ENCODE results near the gene SAXO1. TPM values are rescaled to one million over a fixed set of nuclear protein-coding genes. Genes with fewer than 3 reads are reported as not detected.
A peak's percentile ranks its signal among the peaks of the same experiment; 100 is the strongest.
"Not testable (repeated sequence)": the region's sequence is repeated elsewhere in the genome, so short reads cannot be mapped to it uniquely, and the experiment has no call there.

The SAXO1 gene
- polyA plus RNA-seq, 1 donor, result 0.11 TPM

GRCh38 chr9:18970393-18970792 is 62.6 kb downstream of the SAXO1 start:
- no peak for DNase-seq (ENCODE audit: low read depth)

GRCh38 chr9:18969128-18969527 is 63.9 kb downstream of the SAXO1 start:
- DNase-seq (ENCODE audit: low read depth), result peak; percentile 95

- DNase-seq (ENCODE audit: low read depth), result no peak
Observed at GRCh38 chr9:18955626-18956025, 77.4 kb downstream of the SAXO1 start.

GRCh38 chr9:18951936-18952335 is 81.1 kb downstream of the SAXO1 start:
- DNase-seq (ENCODE audit: low read depth), result no peak

GRCh38 chr9:18947892-18948339 is 85.1 kb downstream of the SAXO1 start:
- DNase-seq (ENCODE audit: low read depth), result no peak

GRCh38 chr9:18942801-18943200 is 90.2 kb downstream of the SAXO1 start:
- DNase-seq (ENCODE audit: low read depth), result no peak

GRCh38 chr9:18941060-18941740 is 91.8 kb downstream of the SAXO1 start:
- DNase-seq (ENCODE audit: low read depth), result no peak

- no peak for DNase-seq (ENCODE audit: low read depth)
Observed at GRCh38 chr9:18939943-18940342, 93.1 kb downstream of the SAXO1 start.

GRCh38 chr9:18936094-18936871 is 96.7 kb downstream of the SAXO1 start:
- no peak for DNase-seq (ENCODE audit: low read depth)

- DNase-seq (ENCODE audit: low read depth), result no peak
Observed at GRCh38 chr9:18935541-18935940, 97.5 kb downstream of the SAXO1 start.

- not testable (repeated sequence) for DNase-seq (ENCODE audit: low read depth)
Observed at GRCh38 chr9:18930611-18931010, 102.4 kb downstream of the SAXO1 start.

- DNase-seq (ENCODE audit: low read depth), result no peak
Observed at GRCh38 chr9:18928711-18929110, 104.3 kb downstream of the SAXO1 start.

GRCh38 chr9:18926513-18926912 is 106.5 kb downstream of the SAXO1 start:
- no peak for DNase-seq (ENCODE audit: low read depth)

GRCh38 chr9:18925880-18926279 is 107.1 kb downstream of the SAXO1 start:
- no peak for DNase-seq (ENCODE audit: low read depth)

- DNase-seq (ENCODE audit: low read depth), result no peak
Observed at GRCh38 chr9:18923671-18924430, 109.2 kb downstream of the SAXO1 start.

GRCh38 chr9:18923167-18923566 is 109.8 kb downstream of the SAXO1 start:
- DNase-seq (ENCODE audit: low read depth), result no peak

- DNase-seq (ENCODE audit: low read depth), result no peak
Observed at GRCh38 chr9:18922161-18922885, 110.7 kb downstream of the SAXO1 start.

GRCh38 chr9:18921366-18922075 is 111.5 kb downstream of the SAXO1 start:
- no peak for DNase-seq (ENCODE audit: low read depth)

- no peak for DNase-seq (ENCODE audit: low read depth)
Observed at GRCh38 chr9:18920141-18921084, 112.6 kb downstream of the SAXO1 start.

Data from forelimb muscle (tissue), 1 donor.